ENCODE measurements around the gene HIVEP3.

DNA sequence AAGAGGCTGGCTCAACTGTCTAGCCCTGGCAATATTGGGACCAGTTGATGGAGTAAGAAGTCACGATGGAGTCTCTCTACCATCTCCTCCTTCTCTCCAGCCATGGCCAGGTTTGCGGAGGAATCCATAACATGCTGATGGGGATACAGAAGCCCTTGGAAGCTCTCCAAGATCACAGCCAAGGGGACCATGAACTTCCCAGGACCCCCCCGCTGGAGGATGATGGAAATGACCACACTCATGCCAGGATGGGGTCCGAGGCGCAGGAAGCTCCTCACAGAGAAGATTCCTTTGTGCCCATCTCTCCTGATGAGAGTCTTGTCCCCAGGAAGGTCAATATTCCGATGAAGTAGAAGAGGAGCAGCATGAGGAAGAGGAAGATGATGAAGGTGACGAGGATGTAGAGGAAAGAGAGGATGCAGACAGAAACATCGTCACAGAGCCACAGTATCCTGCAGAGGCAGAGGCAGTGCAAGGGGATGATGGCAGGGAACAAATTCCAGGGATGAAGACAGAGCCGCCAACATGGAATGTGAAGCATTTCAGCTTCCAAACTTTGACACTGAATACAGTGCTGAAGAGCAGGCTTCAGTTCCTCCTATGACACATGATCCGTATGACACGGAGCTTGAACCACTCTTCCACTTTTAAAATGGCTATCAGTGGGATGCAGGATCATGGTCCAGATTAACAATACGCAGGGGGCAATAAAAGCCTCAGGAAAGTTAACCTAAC is 376.4 kb downstream of the HIVEP3 start:
- TF ChIP-seq, protein P1, sequence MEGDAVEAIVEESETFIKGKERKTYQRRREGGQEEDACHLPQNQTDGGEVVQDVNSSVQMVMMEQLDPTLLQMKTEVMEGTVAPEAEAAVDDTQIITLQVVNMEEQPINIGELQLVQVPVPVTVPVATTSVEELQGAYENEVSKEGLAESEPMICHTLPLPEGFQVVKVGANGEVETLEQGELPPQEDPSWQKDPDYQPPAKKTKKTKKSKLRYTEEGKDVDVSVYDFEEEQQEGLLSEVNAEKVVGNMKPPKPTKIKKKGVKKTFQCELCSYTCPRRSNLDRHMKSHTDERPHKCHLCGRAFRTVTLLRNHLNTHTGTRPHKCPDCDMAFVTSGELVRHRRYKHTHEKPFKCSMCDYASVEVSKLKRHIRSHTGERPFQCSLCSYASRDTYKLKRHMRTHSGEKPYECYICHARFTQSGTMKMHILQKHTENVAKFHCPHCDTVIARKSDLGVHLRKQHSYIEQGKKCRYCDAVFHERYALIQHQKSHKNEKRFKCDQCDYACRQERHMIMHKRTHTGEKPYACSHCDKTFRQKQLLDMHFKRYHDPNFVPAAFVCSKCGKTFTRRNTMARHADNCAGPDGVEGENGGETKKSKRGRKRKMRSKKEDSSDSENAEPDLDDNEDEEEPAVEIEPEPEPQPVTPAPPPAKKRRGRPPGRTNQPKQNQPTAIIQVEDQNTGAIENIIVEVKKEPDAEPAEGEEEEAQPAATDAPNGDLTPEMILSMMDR (IDR thresholded peaks at IDR 0.05; ENCODE audit: low read length): no peak
- TF ChIP-seq EZH2 (IDR thresholded peaks at IDR 0.05; ENCODE audit: borderline replicate concordance, low read length): no peak

Measured in OCI-LY1 (cell line).